Esophagus muscularis mucosa (tissue), 4 donors: ENCODE measurements around the gene LDB3. TPM values are rescaled to one million over a fixed set of nuclear protein-coding genes. Genes with fewer than 3 reads are reported as not detected.

ENCODE experiments used
- DNase-seq: peaks from one replicate; pipeline ENCODE4 v3.0.0-alpha.2; 2017; ENCODE audit errors: extremely low spot score
- H3K27ac ChIP-seq, 4 donors: fragments of 200-600 bp; sonication (generic); replicated peaks in 1 of 4; 1 replicate in 3 of 4; 2 replicates in 1 of 4; pipeline ENCODE4 v1.5.1; 2016 to 2019; ENCODE audit warnings: mild to moderate bottlenecking in 1 of 4
- H3K27me3 ChIP-seq, 4 donors: fragments of 200-600 bp; sonication (generic); one replicate each; pipeline versions ENCODE4 v1.5.1 to v1.6.0; 2016 to 2019
- H3K36me3 ChIP-seq, 4 donors: fragments of 200-600 bp; sonication (generic); one replicate each; pipeline ENCODE4 v1.5.1; 2016 to 2019
- H3K4me1 ChIP-seq, 4 donors: fragments of 200-600 bp; sonication (generic); one replicate each; pipeline ENCODE4 v1.5.1; 2016 to 2019
- H3K4me3 ChIP-seq, 4 donors: fragments of 200-600 bp; sonication (generic); 1 replicate in 2 of 4; 2 replicates in 2 of 4; pipeline ENCODE4 v1.5.1; 2016 to 2019; ENCODE audit warnings: mild to moderate bottlenecking in 4 of 4, moderate library complexity in 1 of 4
- H3K9me3 ChIP-seq, 4 donors: fragments of 200-600 bp; sonication (generic); 1 replicate in 3 of 4; 2 replicates in 1 of 4; pipeline ENCODE4 v1.5.1; 2016 to 2019
- EP300 ChIP-seq: sonication (generic); formaldehyde crosslinking; IDR thresholded peaks from one replicate; pipeline ENCODE4 v1.6.1; 2017; ENCODE audit warnings: antibody characterized with exemption
- POLR2A ChIP-seq: fragments of 450-650 bp; IDR thresholded peaks from one replicate; pipeline ENCODE4 v1.6.1; 2017; ENCODE audit warnings: antibody characterized with exemption, moderate library complexity, mild to moderate bottlenecking, low read depth
- POLR2AphosphoS5 ChIP-seq, 2 donors: sonication (generic); formaldehyde crosslinking; IDR thresholded peaks; one replicate each; pipeline ENCODE4 v1.6.1; 2017; ENCODE audit warnings: antibody characterized with exemption in 2 of 2
- WGBS: methylation state at CpG from one replicate; pipeline ENCODE4 v1.1.5; 2018; 5-methylcytosine and 5-hydroxymethylcytosine counted together
- intact Hi-C: fragments of 100-400 bp; cut with DNase I; formaldehyde crosslinking; loops from one replicate; pipeline ENCODE4 v1.15.1; 2023
- total RNA-seq, 4 donors: library from RNA; depleted of rRNA; stranded (reverse); fragments of >200 nt; gene quantifications; one replicate each; pipeline versions ENCODE4 v1.1.0 to v1.2.1, GENCODE V29; 2016
- TF ChIP-seq, protein P1 (sequence below), 3 experiments: fragments of 200-600 bp in 2 of 3; fragments of 450-650 bp in 1 of 3; sonication (generic) in 2 of 3; IDR thresholded peaks; one replicate each; pipeline ENCODE4 v1.5.1; 2017 to 2019; ENCODE audit warnings: antibody characterized with exemption in 3 of 3, mild to moderate bottlenecking in 2 of 3, moderate library complexity in 1 of 3

LDB3 gene
- total RNA-seq, 4 donors from 2014 or later, result 12.6 to 42.3 (median 21.6) TPM

DNA sequence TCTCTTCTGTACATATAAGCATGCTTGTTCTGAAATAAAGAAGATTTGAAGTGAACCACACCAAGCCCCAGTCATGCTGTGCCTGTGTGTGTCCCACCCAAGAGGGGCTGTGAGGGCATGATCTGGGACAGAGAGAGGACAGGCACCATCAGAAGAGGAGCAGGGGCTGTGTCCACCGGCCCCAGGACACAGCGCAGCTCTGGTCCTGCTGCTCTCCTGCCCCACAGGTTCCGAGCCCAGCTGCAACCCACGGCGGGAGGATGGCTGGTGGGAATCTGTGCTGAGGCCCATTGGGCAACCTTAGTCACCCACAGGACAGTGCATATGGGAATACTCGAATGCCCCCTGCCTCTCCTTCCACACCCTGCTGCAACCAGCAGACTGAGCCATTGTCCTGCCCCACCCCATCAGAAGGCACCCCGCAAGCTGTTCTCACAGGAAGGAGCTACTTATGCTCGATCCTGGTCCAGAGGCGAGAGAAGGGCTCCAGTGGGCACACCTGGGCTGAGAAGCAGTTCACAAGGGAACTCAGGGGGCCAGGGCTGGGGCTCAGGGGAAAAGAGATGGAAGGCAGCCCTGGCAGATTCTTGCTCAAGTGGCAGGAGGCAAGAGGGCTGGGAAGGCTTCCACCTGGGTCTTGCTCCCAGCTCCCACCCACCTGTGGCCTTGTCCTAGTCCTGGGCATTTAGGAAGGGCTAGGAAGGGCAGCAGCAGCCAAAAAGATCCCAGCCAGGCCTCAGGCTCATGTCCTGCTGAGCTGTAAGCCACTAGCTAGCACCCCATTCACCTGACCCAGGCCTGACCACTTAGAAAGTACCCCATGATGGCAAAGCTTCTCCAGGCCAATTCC is 31.9 kb downstream of the LDB3 start:
- Histone ChIP-seq H3K9me3 (no peaks in the 10 kb centered on the region), H3K4me1 (peaks cover 0 to 10% (median 0%) of the 10 kb centered on the region in 4 donors), H3K4me3 (no peak overlapping the region), H3K27ac (peak overlapping the region; percentile 22 to 56 (median 36)), H3K27me3 (no peaks in the 10 kb centered on the region), H3K36me3 (peaks cover 0 to 73% (median 71%) of the 10 kb centered on the region in 4 donors)
- 100% methylated on average over 6 of the region's 9 CpGs for WGBS
- no peak for DNase-seq
- intact Hi-C loops, result no loop called here
- TF ChIP-seq POLR2AphosphoS5 (IDR thresholded peaks at IDR 0.05), result no peak
- no peak for TF ChIP-seq POLR2A
- TF ChIP-seq EP300, result no peak
- TF ChIP-seq, protein P1, sequence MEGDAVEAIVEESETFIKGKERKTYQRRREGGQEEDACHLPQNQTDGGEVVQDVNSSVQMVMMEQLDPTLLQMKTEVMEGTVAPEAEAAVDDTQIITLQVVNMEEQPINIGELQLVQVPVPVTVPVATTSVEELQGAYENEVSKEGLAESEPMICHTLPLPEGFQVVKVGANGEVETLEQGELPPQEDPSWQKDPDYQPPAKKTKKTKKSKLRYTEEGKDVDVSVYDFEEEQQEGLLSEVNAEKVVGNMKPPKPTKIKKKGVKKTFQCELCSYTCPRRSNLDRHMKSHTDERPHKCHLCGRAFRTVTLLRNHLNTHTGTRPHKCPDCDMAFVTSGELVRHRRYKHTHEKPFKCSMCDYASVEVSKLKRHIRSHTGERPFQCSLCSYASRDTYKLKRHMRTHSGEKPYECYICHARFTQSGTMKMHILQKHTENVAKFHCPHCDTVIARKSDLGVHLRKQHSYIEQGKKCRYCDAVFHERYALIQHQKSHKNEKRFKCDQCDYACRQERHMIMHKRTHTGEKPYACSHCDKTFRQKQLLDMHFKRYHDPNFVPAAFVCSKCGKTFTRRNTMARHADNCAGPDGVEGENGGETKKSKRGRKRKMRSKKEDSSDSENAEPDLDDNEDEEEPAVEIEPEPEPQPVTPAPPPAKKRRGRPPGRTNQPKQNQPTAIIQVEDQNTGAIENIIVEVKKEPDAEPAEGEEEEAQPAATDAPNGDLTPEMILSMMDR (IDR thresholded peaks at IDR 0.05), result no peak

DNA sequence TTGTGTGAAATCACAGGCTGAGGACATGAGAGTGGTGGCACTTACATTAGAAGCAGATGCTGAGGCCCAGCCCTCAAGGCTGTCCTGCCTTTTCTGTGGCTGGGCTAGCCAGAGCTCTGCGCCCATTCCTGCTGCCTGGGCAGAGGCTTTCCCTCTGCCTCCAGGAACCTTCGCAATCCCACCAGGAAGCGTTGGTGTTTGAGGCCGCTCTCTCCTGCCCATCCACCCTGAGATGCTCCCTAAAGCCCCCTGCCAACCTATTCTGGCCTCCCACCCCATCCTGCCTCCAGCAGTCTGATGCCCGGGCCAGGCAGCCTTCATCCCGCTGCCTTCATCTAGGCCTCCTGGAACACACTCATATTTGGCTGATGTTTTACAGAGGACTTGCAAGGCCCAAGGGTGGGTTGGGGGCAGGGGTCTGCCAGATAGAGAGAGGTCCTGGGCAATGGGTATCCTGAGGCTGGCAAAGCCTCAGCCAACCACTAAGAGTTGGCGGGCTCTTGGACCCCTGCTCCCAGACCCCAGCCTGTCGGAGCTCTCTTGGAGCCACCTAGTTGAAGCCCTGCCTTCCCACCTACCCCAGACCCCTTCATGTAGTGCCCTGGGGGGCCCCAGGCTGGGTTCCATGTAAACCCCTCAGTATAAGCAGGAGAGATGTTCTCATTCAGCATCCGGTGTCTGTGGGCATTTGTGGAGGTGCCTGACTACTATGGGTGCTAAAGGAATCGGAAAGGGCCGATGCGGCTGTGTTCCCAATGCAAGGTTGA is 32.7 kb downstream of the LDB3 start:
- Histone ChIP-seq H3K27ac (peak overlapping the region in 3 of 4 donors; percentile 22 to 56 (median 27)), H3K4me3 (no peak overlapping the region), H3K27me3 (no peaks in the 10 kb centered on the region), H3K4me1 (peaks cover 0 to 17% (median 0%) of the 10 kb centered on the region in 4 donors), H3K36me3 (peaks cover 0 to 72% (median 69%) of the 10 kb centered on the region in 4 donors), H3K9me3 (no peaks in the 10 kb centered on the region)
- TF ChIP-seq, protein P1 (IDR thresholded peaks at IDR 0.05), result no peak
- TF ChIP-seq POLR2AphosphoS5 (IDR thresholded peaks at IDR 0.05) (no peak), EP300 (no peak), POLR2A (no peak)
- intact Hi-C loops, result no loop called here
- 96% methylated on average over 12 of the region's 12 CpGs for WGBS
- no peak for DNase-seq

DNA sequence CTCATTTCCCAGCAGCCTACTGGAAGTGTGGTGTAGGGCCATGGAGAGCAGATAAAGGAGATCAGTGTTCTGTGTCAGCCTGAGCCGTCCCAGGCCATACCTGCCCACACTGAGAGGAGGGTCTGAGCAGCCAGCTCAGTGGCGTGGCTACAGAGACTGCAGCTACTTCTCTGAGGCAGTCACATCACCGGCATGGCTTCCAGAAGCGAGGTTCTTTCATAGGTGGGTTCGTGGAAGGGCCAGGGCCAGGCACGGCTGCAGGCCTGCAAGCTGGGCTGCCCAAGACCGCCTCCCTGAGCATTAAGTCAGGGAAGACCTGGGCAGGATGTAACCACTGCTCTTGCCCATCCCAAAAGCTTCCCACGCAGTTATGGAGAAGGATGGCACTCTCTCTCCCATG is 34.9 kb downstream of the LDB3 start:
- no peak for DNase-seq
- Histone ChIP-seq H3K9me3 (no peaks in the 10 kb centered on the region), H3K36me3 (peaks cover 0 to 77% (median 74%) of the 10 kb centered on the region in 4 donors), H3K27me3 (no peaks in the 10 kb centered on the region), H3K4me3 (no peak overlapping the region), H3K4me1 (peaks cover 0 to 15% (median 0%) of the 10 kb centered on the region in 4 donors), H3K27ac (no peak overlapping the region)
- intact Hi-C loops, result no loop called here
- TF ChIP-seq EP300 (no peak), POLR2A (no peak), POLR2AphosphoS5 (IDR thresholded peaks at IDR 0.05) (no peak)
- TF ChIP-seq, protein P1 (IDR thresholded peaks at IDR 0.05), result no peak
- WGBS, result 100% methylated on average over 4 of the region's 8 CpGs

DNA sequence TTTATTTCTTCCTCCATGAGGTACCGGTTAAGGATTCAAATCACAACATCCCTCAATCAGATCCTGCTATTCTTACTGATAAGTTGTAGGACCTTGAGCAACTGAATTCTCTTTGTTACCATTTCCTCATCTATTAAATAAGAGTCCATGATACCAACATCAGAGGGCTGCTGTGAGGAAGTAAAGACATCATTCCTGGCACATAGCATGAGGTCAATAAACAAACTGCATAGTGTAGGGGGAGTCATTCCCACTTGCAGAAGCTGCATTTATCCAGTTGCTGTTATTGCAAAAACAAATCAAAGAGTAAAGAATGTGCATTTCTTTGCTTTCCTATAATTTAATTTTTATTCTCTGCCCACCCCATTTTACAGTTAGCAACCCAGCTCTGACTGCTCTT is 36.8 kb downstream of the LDB3 start:
- DNase-seq, result no peak
- Histone ChIP-seq H3K27me3 (no peaks in the 10 kb centered on the region), H3K4me1 (peaks cover 6 to 13% (median 9%) of the 10 kb centered on the region in 4 donors), H3K36me3 (peaks cover 0 to 73% (median 67%) of the 10 kb centered on the region in 4 donors), H3K27ac (peak overlapping the region in 3 of 4 donors; percentile 23 to 98 (median 28)), H3K9me3 (no peaks in the 10 kb centered on the region), H3K4me3 (no peak overlapping the region)
- 88% methylated on average over 1 of the region's 1 CpG for WGBS
- intact Hi-C loops, result no loop called here
- no peak for TF ChIP-seq POLR2A
- no peak for TF ChIP-seq POLR2AphosphoS5 (IDR thresholded peaks at IDR 0.05)
- no peak for TF ChIP-seq EP300
- TF ChIP-seq, protein P1 (IDR thresholded peaks at IDR 0.05), result no peak
